HG02678 (cell line): ENCODE measurements around the gene NUP85.
"Not testable (repeated sequence)": the region's sequence is repeated elsewhere in the genome, so short reads cannot be mapped to it uniquely, and the experiment has no call there.

Source experiments
- ATAC-seq: cut with Tn5 transposase; IDR thresholded peaks from one replicate; pipeline ENCODE4 v1.9.1; 2021; ENCODE audit warnings: mild to moderate bottlenecking, moderate library complexity; ENCODE audit not compliant: unreplicated experiment

NUP85 gene

GRCh38 chr17:75240394-75241142 lies 35.1 kb downstream of the NUP85 start:
- ATAC-seq: no peak

- ATAC-seq: no peak
These were observed 35.6 kb downstream of the NUP85 start for GRCh38 chr17:75241143-75241430.

GRCh38 chr17:75241502-75241901 lies 36.0 kb downstream of the NUP85 start:
- ATAC-seq: no peak

GRCh38 chr17:75241996-75242460 lies 36.5 kb downstream of the NUP85 start:
- ATAC-seq: no peak

GRCh38 chr17:75242461-75243042 lies 37.1 kb downstream of the NUP85 start:
- no peak for ATAC-seq

- no peak for ATAC-seq
These were observed 38.8 kb downstream of the NUP85 start for GRCh38 chr17:75244133-75244866.

- ATAC-seq: no peak
These were observed 39.5 kb downstream of the NUP85 start for GRCh38 chr17:75245011-75245410.

- no peak for ATAC-seq
These were observed 40.9 kb downstream of the NUP85 start for GRCh38 chr17:75246404-75246803.

- ATAC-seq: no peak
These were observed 44.1 kb downstream of the NUP85 start for GRCh38 chr17:75249564-75249963.

- peak; percentile 87 for ATAC-seq
These were observed 44.6 kb downstream of the NUP85 start for GRCh38 chr17:75250009-75250471.

- ATAC-seq: no peak
These were observed 46.7 kb downstream of the NUP85 start for GRCh38 chr17:75252039-75252816.

- not testable (repeated sequence) for ATAC-seq
These were observed 50.6 kb downstream of the NUP85 start for GRCh38 chr17:75255954-75256698.

GRCh38 chr17:75257228-75257627 lies 51.7 kb downstream of the NUP85 start:
- ATAC-seq: not testable (repeated sequence)

- peak; percentile 16 for ATAC-seq
These were observed 55.3 kb downstream of the NUP85 start for GRCh38 chr17:75260641-75261335.

- peak; percentile 84 for ATAC-seq
These were observed 56.0 kb downstream of the NUP85 start, which contains the start of the genes GGA3 and MRPS7 for GRCh38 chr17:75261336-75262111. GGA3 (minus strand) TSS chr17:75261606; CDS start chr17:75261587, 19 bp downstream. MRPS7 (plus strand) TSS chr17:75261879; CDS start chr17:75261901, 22 bp downstream.

- no peak for ATAC-seq
These were observed 56.7 kb downstream of the NUP85 start for GRCh38 chr17:75262112-75262606.

- no peak for ATAC-seq
These were observed 57.6 kb downstream of the NUP85 start for GRCh38 chr17:75263055-75263454.

- no peak for ATAC-seq
These were observed 60.3 kb downstream of the NUP85 start for GRCh38 chr17:75265614-75266315.
